DMS153 treated with DMSO at 0.1 percent for 48 hours (cell line): Measurements from ENCODE around the gene GRWD1.

ENCODE experiments used
- DNase-seq: peaks from one replicate; lab custom pipeline; 2025; ENCODE audit not compliant: unreplicated experiment; lab: John Stamatoyannopoulos, UW

Gene GRWD1

GRCh38 chr19:48445606-48446481 is at the start of gene GRWD1:
TSS of gene GRWD1 (plus strand) at chr19:48445983. CDS start at chr19:48446006, 23 bp downstream.
- DNase-seq = peak; percentile 95

- no peak for DNase-seq
Observed at GRCh38 chr19:48396016-48396823, 49.6 kb upstream of the GRWD1 start.

GRCh38 chr19:48396824-48397176 is 49.0 kb upstream of the GRWD1 start:
- DNase-seq = no peak

DNA sequence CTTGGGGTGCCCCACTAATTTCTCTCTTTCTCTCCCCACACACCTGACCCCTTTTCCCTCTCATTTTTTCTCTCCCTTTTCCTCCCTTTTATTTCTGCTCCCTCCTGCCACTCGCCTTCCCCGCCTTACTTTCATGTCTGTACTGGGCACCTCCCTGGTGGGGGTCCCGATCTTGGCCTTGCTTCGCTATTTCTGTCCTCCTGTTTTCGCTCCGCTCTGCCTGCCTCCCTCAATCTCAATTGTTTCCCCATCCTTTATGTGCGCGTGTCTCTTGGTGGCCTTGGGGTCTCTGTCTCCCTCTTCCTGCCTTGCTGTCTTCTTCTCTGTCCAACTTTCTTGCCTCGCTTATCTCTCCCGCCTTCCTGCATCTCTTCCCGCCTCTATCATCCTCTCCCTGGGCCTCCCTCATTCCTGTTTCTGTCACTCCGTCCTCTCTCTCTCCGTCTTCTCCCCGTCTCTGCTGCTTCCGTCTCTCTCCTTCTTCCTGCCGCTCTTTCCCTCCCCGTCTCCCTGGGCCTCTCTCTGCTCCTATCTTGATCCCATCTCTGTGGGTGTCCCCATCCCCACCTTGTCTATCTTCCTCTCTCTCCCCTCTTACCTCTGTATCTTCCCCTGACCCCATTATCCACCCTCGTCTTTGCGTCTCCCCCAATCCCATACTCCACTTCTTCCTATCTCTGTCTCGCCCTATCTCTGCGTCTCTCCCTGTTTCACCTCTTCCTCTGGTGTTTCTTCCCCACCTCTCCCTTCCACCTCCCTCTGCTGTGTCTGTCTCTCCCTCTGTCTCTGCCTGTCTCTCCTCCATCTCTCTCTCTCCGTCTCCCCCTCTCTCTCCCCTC is 48.3 kb upstream of the GRWD1 start:
- DNase-seq = no peak

GRCh38 chr19:48398102-48398374 is 47.7 kb upstream of the GRWD1 start:
- no peak for DNase-seq

DNA sequence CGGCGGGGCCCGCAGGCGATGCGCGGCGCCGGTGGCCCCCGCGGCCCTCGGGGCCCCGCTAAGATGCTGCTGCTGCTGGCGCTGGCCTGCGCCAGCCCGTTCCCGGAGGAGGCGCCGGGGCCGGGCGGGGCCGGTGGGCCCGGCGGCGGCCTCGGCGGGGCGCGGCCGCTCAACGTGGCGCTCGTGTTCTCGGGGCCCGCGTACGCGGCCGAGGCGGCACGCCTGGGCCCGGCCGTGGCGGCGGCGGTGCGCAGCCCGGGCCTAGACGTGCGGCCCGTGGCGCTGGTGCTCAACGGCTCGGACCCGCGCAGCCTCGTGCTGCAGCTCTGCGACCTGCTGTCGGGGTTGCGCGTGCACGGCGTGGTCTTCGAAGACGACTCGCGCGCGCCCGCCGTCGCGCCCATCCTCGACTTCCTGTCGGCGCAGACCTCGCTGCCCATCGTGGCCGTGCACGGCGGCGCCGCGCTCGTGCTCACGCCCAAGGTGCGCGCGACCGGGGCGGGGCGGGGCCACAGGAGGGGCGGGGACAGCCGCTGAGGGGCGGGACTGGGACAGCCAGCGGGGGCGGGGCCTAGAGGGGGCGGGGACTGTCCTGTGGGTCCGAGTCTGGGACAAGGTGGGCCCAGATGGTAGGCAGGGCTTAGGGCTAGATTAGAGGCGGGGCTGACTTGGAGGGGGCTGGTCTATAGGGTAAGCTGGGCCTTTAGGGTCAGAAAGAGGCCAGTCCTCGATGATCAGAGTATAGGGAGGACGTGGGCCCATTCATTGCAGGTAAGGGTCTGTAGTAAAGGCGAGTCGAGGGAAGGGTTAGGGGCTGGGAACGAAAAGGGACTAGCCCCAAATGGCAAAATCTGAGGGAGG is 47.2 kb upstream of the GRWD1 start:
- DNase-seq = peak; percentile 70

GRCh38 chr19:48400018-48400742 is 45.6 kb upstream of the GRWD1 start:
- peak; percentile 89 for DNase-seq

GRCh38 chr19:48401287-48401686 is 44.5 kb upstream of the GRWD1 start:
- no peak for DNase-seq

GRCh38 chr19:48403606-48404005 is 42.2 kb upstream of the GRWD1 start:
- DNase-seq = peak; percentile 58

DNA sequence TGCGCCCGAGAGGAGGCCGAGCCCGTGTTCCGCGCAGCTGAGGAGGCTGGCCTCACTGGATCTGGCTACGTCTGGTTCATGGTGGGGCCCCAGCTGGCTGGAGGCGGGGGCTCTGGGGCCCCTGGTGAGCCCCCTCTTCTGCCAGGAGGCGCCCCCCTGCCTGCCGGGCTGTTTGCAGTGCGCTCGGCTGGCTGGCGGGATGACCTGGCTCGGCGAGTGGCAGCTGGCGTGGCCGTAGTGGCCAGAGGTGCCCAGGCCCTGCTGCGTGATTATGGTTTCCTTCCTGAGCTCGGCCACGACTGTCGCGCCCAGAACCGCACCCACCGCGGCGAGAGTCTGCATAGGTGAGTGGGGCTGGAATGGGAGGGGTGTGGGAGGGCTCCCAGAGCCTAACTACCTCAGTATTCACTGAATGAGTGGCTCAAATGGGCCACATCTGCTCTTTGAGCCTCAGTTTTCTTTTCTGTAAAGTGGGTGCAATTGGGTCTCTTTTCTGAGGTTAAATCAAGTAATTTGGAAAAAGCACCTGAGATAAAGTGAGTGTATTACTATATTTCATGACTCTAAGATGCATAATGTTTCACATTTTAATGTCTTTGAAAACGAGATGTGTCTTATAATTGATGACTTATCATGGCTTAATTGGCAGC is 40.6 kb upstream of the GRWD1 start:
- no peak for DNase-seq

DNA sequence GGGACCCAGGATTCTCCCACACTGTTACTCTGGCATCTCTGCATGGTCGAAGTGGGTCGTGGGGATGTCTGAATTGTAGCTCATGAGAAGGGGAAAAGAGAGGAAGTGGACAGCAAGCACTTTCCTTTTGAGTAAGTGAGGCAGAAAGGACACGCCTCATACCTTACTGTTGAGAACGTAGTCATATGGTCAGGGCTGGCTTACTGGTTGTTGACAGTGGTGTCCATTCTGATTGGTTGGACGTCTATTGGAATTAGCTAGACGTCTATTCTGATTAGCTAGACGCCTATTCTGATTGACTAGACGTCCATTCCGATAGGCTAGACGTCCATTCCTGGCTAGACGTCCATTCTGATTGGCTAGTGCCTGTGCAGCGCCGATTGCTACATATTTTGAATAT is 39.9 kb upstream of the GRWD1 start:
- no peak for DNase-seq

GRCh38 chr19:48413879-48414587 is 31.8 kb upstream of the GRWD1 start:
- no peak for DNase-seq

GRCh38 chr19:48415395-48415794 is 30.4 kb upstream of the GRWD1 start:
- DNase-seq = no peak

- DNase-seq = no peak
Observed at GRCh38 chr19:48415806-48416221, 30.0 kb upstream of the GRWD1 start.

DNA sequence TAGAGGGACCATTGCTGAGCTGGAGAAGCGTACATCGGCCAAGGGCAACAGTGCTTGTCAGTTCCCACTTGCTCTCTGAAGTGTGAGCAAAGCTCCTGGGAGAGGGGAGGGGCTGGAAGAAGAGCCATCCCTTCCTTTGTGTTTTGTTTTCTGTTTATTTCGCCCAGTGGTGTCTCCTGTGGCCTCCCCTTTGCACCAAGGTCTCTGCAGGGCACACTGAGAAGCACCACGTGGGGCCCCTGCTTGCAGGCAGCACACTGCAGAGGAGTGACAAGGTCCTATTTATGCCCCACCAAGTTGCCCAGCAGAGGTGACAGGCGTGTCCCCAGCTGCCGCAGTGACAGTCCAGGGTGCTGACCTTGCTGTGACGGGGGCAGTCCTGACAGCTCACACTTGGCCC is 28.4 kb upstream of the GRWD1 start:
- DNase-seq = no peak

GRCh38 chr19:48418317-48419064 is 27.3 kb upstream of the GRWD1 start:
- DNase-seq = no peak

DNA sequence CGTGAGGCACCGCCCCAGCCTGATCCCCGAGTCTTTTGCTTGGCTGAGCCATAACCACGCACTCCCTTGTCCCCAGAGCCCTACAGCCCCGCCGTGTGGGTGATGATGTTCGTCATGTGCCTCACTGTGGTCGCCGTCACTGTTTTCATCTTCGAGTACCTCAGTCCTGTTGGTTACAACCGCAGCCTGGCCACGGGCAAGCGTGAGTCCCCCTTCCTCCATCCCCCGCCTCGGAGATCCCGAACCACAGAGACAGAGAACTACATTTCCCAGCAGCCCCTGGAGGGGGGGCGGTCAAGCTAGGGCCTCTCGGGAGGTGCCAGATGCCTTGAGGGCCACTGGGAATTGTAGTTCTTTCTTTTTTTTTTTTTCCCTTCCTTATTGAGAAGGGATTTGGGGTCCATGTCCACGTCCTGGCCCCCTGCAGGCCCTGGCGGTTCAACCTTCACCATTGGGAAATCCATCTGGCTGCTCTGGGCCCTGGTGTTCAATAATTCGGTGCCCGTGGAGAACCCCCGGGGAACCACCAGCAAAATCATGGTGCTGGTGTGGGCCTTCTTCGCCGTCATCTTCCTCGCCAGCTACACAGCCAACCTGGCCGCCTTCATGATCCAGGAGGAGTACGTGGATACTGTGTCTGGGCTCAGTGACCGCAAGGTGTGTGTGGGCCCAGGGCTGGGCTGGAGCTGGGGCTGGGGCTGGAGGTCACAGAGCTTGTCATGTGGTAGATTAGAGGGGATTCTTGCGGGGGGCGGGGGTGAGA is 26.4 kb upstream of the GRWD1 start:
- DNase-seq = no peak
